Activated naive CD8-positive, alpha-beta T cell (primary cell): ENCODE results near the gene AADACL2.

Source experiments
- H3K27ac Mint-ChIP-seq: one replicate; pipeline ENCODE4 v1.8.0; 2021; ENCODE audit warnings: mixed read lengths
- H3K27me3 Mint-ChIP-seq: one replicate; pipeline ENCODE4 v1.8.0; 2021; ENCODE audit warnings: mixed read lengths
- H3K36me3 Mint-ChIP-seq: one replicate; pipeline ENCODE4 v1.8.0; 2021; ENCODE audit warnings: mixed read lengths
- H3K4me1 Mint-ChIP-seq: one replicate; pipeline ENCODE4 v1.8.0; 2021; ENCODE audit warnings: low read depth, mixed read lengths
- H3K4me3 Mint-ChIP-seq: one replicate; pipeline ENCODE4 v1.8.0; 2021; ENCODE audit warnings: mild to moderate bottlenecking, mixed read lengths
- H3K9me3 Mint-ChIP-seq: one replicate; pipeline ENCODE4 v1.8.0; 2021; ENCODE audit warnings: low read depth, mixed read lengths

Gene AADACL2

GRCh38 chr3:151733613-151734012, at the start of gene AADACL2:
AADACL2 (plus strand) TSS chr3:151733927; CDS start chr3:151734036, 109 bp downstream.
- no peak within 1 kb of the TSS for H3K4me3 Mint-ChIP-seq
- no peaks in the 10 kb centered on the region for H3K4me1 Mint-ChIP-seq
- no peaks in the 10 kb centered on the region for H3K9me3 Mint-ChIP-seq
- H3K36me3 Mint-ChIP-seq: no peaks in the 10 kb centered on the region
- no peaks in the 10 kb centered on the region for H3K27me3 Mint-ChIP-seq
- no peak within 1 kb of the TSS for H3K27ac Mint-ChIP-seq

GRCh38 chr3:151684094-151684493, 49.6 kb upstream of the AADACL2 start:
- H3K9me3 Mint-ChIP-seq: no peaks in the 10 kb centered on the region
- H3K27me3 Mint-ChIP-seq: no peaks in the 10 kb centered on the region
- H3K27ac Mint-ChIP-seq: no peak overlapping the region
- no peaks in the 10 kb centered on the region for H3K4me1 Mint-ChIP-seq
- H3K4me3 Mint-ChIP-seq: no peak overlapping the region
- no peaks in the 10 kb centered on the region for H3K36me3 Mint-ChIP-seq

GRCh38 chr3:151686257-151686656, 47.5 kb upstream of the AADACL2 start:
- Mint-ChIP-seq H3K4me1 (no peaks in the 10 kb centered on the region), H3K27me3 (no peaks in the 10 kb centered on the region), H3K36me3 (no peaks in the 10 kb centered on the region), H3K4me3 (no peak overlapping the region), H3K9me3 (no peaks in the 10 kb centered on the region), H3K27ac (no peak overlapping the region)

- Mint-ChIP-seq H3K27me3 (no peaks in the 10 kb centered on the region), H3K27ac (no peak overlapping the region), H3K4me3 (no peak overlapping the region), H3K9me3 (no peaks in the 10 kb centered on the region), H3K36me3 (no peaks in the 10 kb centered on the region), H3K4me1 (no peaks in the 10 kb centered on the region)
Measured at GRCh38 chr3:151687076-151687475, 46.7 kb upstream of the AADACL2 start.

GRCh38 chr3:151688571-151688970, 45.2 kb upstream of the AADACL2 start:
- H3K27ac Mint-ChIP-seq: no peak overlapping the region
- no peaks in the 10 kb centered on the region for H3K27me3 Mint-ChIP-seq
- H3K36me3 Mint-ChIP-seq: no peaks in the 10 kb centered on the region

GRCh38 chr3:151690645-151691044, 43.1 kb upstream of the AADACL2 start:
- H3K4me1 Mint-ChIP-seq: no peaks in the 10 kb centered on the region
- H3K27ac Mint-ChIP-seq: no peak overlapping the region
- no peaks in the 10 kb centered on the region for H3K9me3 Mint-ChIP-seq
- no peak overlapping the region for H3K4me3 Mint-ChIP-seq
- H3K36me3 Mint-ChIP-seq: no peaks in the 10 kb centered on the region
- H3K27me3 Mint-ChIP-seq: no peaks in the 10 kb centered on the region

More at GRCh38 chr3:151688571-151688970, 45.2 kb upstream of the AADACL2 start:
- Mint-ChIP-seq H3K4me1 (no peaks in the 10 kb centered on the region), H3K9me3 (no peaks in the 10 kb centered on the region), H3K4me3 (no peak overlapping the region)

GRCh38 chr3:151697496-151697895, 36.2 kb upstream of the AADACL2 start:
- H3K36me3 Mint-ChIP-seq: no peaks in the 10 kb centered on the region
- H3K27ac Mint-ChIP-seq: no peak overlapping the region
- no peak overlapping the region for H3K4me3 Mint-ChIP-seq
- no peaks in the 10 kb centered on the region for H3K4me1 Mint-ChIP-seq
- peaks cover 7% of the 10 kb centered on the region for H3K9me3 Mint-ChIP-seq
- H3K27me3 Mint-ChIP-seq: no peaks in the 10 kb centered on the region

- Mint-ChIP-seq H3K36me3 (no peaks in the 10 kb centered on the region), H3K4me1 (no peaks in the 10 kb centered on the region), H3K4me3 (no peak overlapping the region), H3K27ac (no peak overlapping the region), H3K27me3 (peaks cover 3% of the 10 kb centered on the region), H3K9me3 (peaks cover 3% of the 10 kb centered on the region)
Measured at GRCh38 chr3:151707216-151707615, 26.5 kb upstream of the AADACL2 start.

- H3K27ac Mint-ChIP-seq: no peak overlapping the region
- H3K9me3 Mint-ChIP-seq: peaks cover 10% of the 10 kb centered on the region
- no peaks in the 10 kb centered on the region for H3K4me1 Mint-ChIP-seq
- H3K27me3 Mint-ChIP-seq: peaks cover 3% of the 10 kb centered on the region
- H3K4me3 Mint-ChIP-seq: no peak overlapping the region
- no peaks in the 10 kb centered on the region for H3K36me3 Mint-ChIP-seq
Measured at GRCh38 chr3:151708868-151709267, 24.9 kb upstream of the AADACL2 start.

GRCh38 chr3:151709847-151710246, 23.9 kb upstream of the AADACL2 start:
- no peaks in the 10 kb centered on the region for H3K4me1 Mint-ChIP-seq
- peaks cover 3% of the 10 kb centered on the region for H3K27me3 Mint-ChIP-seq
- no peak overlapping the region for H3K27ac Mint-ChIP-seq
- H3K9me3 Mint-ChIP-seq: peaks cover 10% of the 10 kb centered on the region
- H3K4me3 Mint-ChIP-seq: no peak overlapping the region
- no peaks in the 10 kb centered on the region for H3K36me3 Mint-ChIP-seq

- H3K9me3 Mint-ChIP-seq: peaks cover 6% of the 10 kb centered on the region
- H3K4me1 Mint-ChIP-seq: no peaks in the 10 kb centered on the region
- no peaks in the 10 kb centered on the region for H3K36me3 Mint-ChIP-seq
- no peak overlapping the region for H3K27ac Mint-ChIP-seq
- peaks cover 3% of the 10 kb centered on the region for H3K27me3 Mint-ChIP-seq
- no peak overlapping the region for H3K4me3 Mint-ChIP-seq
Measured at GRCh38 chr3:151721294-151721693, 12.4 kb upstream of the AADACL2 start.

- H3K9me3 Mint-ChIP-seq: peaks cover 6% of the 10 kb centered on the region
- peaks cover 3% of the 10 kb centered on the region for H3K27me3 Mint-ChIP-seq
- no peaks in the 10 kb centered on the region for H3K4me1 Mint-ChIP-seq
- no peaks in the 10 kb centered on the region for H3K36me3 Mint-ChIP-seq
- no peak overlapping the region for H3K27ac Mint-ChIP-seq
- no peak overlapping the region for H3K4me3 Mint-ChIP-seq
Measured at GRCh38 chr3:151722856-151723255, 10.9 kb upstream of the AADACL2 start.

GRCh38 chr3:151724576-151725562, 8.9 kb upstream of the AADACL2 start:
- no peaks in the 10 kb centered on the region for H3K4me1 Mint-ChIP-seq
- no peak overlapping the region for H3K4me3 Mint-ChIP-seq
- peaks cover 3% of the 10 kb centered on the region for H3K9me3 Mint-ChIP-seq
- H3K27me3 Mint-ChIP-seq: peaks cover 3% of the 10 kb centered on the region
- H3K27ac Mint-ChIP-seq: no peak overlapping the region
- no peaks in the 10 kb centered on the region for H3K36me3 Mint-ChIP-seq

GRCh38 chr3:151726016-151726415, 7.7 kb upstream of the AADACL2 start:
- H3K27me3 Mint-ChIP-seq: peaks cover 3% of the 10 kb centered on the region
- H3K27ac Mint-ChIP-seq: no peak overlapping the region
- no peak overlapping the region for H3K4me3 Mint-ChIP-seq
- peaks cover 3% of the 10 kb centered on the region for H3K9me3 Mint-ChIP-seq
- H3K4me1 Mint-ChIP-seq: no peaks in the 10 kb centered on the region
- no peaks in the 10 kb centered on the region for H3K36me3 Mint-ChIP-seq

- Mint-ChIP-seq H3K27ac (no peak overlapping the region), H3K4me3 (no peak overlapping the region), H3K4me1 (no peaks in the 10 kb centered on the region), H3K9me3 (no peaks in the 10 kb centered on the region), H3K36me3 (no peaks in the 10 kb centered on the region), H3K27me3 (no peaks in the 10 kb centered on the region)
Measured at GRCh38 chr3:151732861-151733260, 866 bp upstream of the AADACL2 start.

GRCh38 chr3:151740581-151740980, 6.9 kb downstream of the AADACL2 start:
- no peaks in the 10 kb centered on the region for H3K9me3 Mint-ChIP-seq
- H3K27me3 Mint-ChIP-seq: no peaks in the 10 kb centered on the region
- no peaks in the 10 kb centered on the region for H3K4me1 Mint-ChIP-seq
- no peaks in the 10 kb centered on the region for H3K36me3 Mint-ChIP-seq
- no peak overlapping the region for H3K4me3 Mint-ChIP-seq
- no peak overlapping the region for H3K27ac Mint-ChIP-seq
